NCI-H1417 (cell line): Measurements from ENCODE around the gene DKK3.

Experiments
- DNase-seq, 3 experiments: peaks; one replicate each; lab custom pipeline; 2025; lab: John Stamatoyannopoulos, UW

Gene DKK3

GRCh38 chr11:12031856-12032544, 23.6 kb upstream of the DKK3 start:
- DNase-seq: no peak

DNA sequence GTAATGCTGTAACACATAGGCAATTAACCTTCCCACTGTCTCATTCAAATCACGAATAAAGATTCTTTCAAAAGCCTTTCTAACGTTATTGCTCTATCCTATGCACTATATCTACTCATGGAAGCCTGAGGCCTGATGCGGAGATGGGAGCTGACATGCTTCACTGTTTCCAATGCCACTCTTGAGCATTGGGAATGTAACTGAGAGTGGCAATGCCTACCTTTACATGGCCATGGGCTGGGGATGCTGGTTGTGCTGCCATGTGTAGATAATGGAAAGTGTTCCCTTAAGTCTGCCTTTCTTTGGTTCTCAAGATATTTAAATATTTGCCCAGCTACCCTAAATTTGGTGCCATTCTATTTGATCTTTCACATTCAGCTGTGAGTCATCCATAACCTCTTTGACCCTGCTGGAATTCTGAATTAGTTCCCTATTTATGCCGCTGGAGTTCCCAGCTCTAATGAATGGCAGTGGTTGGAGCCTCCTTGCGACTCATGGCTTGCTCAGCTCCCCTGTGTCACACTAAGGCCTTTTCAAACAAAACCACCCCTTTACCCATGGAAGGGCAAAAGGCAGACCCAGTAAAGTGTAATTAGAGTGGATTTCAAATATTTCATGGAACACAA, 21.4 kb upstream of the DKK3 start:
- DNase-seq: no peak

GRCh38 chr11:12029119-12029518, 20.7 kb upstream of the DKK3 start:
- no peak for DNase-seq

DNA sequence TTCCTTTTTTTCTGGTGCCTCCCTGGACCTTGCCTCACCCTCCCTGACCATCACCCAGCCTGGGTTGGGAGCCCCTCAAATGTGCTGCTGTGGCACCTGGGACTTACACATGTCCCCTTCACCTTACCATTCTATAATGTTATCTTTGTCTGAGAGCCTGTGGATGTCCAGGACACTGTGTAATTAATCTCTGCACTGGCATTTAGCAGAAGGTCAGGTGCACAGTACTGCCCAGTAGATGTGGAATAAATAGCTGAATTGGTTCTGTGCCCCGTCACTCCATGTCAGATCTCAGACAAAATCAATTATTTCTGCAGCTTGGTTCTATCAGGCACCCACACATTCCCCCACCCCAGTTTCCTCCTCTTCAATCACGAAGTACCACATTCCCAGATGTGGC, 19.9 kb upstream of the DKK3 start:
- DNase-seq: no peak

GRCh38 chr11:12026331-12027211, 18.1 kb upstream of the DKK3 start:
- no peak for DNase-seq

DNA sequence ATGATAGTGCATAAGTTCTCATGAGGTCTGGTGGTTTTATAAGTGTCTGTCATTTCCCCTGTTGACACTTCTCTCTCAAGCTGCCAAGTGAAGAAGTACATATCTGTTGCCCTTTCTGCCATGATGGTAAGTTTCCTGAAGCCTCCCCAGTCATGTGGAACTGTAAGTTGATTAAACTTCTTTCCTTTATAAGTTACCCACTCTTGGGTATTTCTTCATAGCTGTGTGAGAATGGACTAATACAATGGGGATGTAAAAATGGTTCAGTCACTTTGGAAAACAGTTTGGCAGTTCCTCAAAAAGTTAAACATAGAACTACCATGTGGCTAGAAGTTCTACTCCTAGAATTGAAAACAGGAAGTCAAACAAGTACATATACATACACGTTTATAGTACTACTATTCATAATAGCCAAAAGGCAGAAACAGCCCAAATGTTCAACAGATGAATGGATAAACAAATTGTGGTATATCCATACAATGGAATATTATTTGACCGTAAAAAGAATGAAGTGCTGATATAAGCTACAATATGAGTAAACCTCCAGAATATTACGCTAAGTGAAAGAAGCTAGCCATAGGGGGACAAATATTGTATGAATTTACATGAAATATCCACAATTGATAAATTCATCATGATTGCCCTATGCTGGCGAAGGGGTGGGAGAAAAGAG, 16.0 kb upstream of the DKK3 start:
- DNase-seq: no peak

- DNase-seq: no peak
Measured at GRCh38 chr11:12023015-12023414, 14.6 kb upstream of the DKK3 start.

GRCh38 chr11:12020546-12020945, 12.1 kb upstream of the DKK3 start:
- no peak for DNase-seq

DNA sequence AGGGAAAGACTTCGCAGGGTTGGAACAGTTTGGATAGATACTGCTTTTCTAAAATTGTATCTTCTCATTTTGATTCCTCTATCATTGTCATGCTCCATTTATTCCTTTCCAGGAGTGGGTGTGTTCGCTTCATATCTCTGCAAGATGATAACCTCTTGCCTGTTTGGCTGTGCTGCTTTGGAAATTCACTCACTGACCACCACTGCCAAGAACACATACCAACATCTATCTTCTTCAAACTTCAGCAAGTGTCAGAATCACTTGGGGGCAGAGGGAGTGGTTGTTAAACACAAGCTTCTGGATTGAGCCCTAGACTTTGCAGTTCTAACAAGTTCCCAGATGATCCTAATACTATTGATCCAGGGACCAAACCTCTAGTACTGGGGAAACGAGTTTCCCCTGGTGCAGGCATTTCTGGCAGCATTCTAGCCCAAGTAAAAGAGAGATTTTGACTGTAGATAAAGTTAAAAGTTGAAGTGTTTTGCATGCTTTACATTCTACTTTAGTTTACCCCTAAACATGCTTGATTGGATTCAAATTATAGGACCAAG, 11.5 kb upstream of the DKK3 start:
- no peak for DNase-seq

DNA sequence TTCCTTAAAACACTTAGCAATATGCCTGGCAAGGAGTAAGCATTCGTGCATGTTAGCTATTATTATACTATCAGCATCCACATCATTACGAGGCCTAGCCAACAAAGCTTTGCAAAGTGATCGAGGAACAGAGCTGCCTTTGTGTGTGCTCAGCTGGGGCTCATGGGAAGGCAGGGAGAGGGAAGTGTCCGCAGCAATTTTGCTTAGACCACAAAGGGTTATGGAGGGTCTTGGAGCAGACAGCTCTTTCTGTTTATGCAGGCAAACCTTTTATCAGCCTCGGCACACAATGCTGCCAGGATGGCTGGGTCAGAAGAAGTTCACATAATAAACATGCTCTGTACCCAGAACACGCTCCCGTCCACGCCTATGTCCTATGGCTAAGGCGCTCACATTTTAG, 10.9 kb upstream of the DKK3 start:
- DNase-seq: no peak

- DNase-seq: no peak
Measured at GRCh38 chr11:12017865-12018453, 9.5 kb upstream of the DKK3 start.

DNA sequence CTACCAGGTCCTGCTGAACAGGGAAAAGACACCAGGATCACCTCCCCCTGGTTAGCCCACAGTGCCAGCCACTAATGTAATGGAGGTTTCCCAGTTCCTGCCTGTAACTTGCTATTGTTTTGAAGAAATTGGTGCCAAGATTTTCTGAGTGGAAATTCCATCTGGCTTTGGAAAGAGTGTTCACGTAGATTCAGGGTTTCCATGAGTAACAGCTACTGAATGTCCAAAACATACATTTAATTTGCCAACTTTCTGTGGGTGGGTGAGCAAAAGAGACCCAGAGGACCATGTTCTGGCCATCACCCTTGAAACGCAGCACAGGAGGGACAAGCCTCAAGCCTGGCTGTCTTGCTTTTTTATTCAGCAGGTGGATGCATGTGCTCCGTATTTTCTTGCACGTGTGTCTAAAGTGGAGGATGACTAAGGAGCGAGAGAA, 8.8 kb upstream of the DKK3 start:
- DNase-seq: no peak

DNA sequence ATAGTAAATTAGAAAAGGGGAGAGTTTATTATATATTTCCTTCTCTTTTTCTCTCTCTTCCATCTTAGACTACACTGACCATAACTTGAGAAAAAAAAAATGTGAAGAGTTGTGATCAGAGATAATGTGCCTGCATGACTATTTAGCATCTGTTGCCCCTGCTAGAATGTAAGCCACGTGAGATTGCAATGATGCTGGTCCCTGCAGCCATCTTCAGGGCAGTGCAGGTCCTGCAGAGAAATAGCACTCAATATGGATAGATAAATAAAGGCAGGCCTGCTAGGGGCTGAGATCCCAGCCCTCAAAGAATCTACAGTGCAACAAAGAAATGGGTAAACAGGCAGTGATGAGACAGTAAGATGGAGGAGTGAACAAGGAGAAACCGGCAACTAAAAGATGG, 7.8 kb upstream of the DKK3 start:
- DNase-seq: no peak

GRCh38 chr11:12015486-12015885, 7.1 kb upstream of the DKK3 start:
- DNase-seq: no peak

DNA sequence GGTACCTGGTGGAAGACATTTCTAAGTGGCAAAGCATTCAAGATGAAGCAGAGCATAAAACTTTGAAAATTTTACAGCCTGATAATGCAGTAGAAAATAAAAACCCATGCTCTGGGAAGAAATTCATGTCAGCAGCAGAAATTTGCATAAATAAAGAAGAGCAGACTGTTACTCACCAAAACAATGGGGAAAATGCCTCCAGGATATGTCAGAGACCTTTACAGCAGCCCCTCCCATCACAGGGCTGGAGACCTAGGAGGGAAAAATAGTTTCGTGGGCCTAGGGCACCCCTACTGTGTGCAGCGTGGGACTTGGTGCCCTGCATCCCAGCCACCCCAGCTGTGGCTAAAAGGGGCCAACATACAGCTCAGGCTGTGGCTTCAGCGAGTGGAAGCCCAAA, 5.4 kb upstream of the DKK3 start:
- DNase-seq: no peak

DNA sequence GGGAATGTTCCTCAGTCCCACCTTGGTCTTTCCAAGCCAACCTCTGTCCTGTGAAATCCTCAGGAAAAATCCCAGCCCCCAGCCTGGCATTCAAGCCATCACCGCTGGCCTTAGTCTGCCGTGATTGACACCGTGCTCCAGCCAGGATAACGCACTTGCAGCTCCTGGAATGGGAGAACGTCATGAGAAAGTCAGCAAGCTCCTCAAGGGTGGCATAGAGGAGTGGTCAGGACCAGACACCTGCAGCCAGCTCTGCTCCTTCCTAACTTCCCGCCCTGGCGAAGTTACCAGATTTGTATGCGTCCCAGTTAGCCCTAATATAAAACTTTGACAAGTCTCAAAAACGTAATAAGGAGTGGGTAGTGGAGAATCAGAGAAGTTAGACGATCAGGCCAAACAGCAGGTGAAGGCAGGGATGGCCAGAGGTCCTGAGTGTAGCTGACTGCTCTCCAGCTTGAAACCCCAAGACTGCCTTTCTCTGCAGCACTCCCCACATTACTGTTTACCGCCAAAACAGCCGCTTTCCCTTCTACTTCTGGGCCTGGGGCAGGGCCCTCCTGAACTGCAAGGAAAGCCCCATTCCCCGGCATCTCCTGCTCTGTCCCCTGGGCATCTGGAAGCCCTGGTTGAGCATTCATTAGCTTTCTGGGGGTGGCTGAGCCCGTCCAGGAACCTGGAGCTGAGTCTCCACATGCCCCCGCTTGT, 1.3 kb upstream of the DKK3 start:
- DNase-seq: peak in 1 of 3 experiments; percentile 65

- DNase-seq: peak in 2 of 3 experiments; percentile 69 to 71
Measured at GRCh38 chr11:12008790-12009616, 577 bp upstream of the DKK3 start.

- no peak for DNase-seq
Measured at GRCh38 chr11:12007230-12007593, 1.2 kb downstream of the DKK3 start.

GRCh38 chr11:12006552-12007229, 1.7 kb downstream of the DKK3 start:
- DNase-seq: no peak

DNA sequence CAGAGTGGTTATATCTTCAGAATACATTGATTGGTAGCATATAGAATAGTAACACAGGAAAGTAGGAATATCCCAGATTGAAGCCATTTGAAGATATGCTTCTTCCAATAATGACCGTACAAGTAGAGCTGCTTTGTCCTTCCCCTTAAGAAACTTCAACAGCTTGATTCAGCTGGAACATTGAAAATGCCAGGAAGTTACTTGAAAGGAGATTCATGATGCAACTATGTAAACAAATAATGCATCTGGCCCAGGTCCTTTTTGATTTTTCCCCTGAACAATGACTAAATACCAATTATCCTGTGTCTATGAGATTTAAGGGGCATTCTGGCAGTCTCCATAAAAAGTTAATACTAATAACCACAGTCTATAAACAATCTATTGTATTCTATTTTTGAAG, 3.0 kb downstream of the DKK3 start:
- no peak for DNase-seq
